NK-92 treated with Interleukin-12 subunit alpha and Interleukin-12 subunit beta, amount 100 ng/mL, for 24 hours (cell line): ENCODE measurements around the gene MAGI3.

ENCODE experiments used
- DNase-seq: peaks from one replicate; lab custom pipeline; 2025; lab: John Stamatoyannopoulos, UW

The MAGI3 gene

DNA sequence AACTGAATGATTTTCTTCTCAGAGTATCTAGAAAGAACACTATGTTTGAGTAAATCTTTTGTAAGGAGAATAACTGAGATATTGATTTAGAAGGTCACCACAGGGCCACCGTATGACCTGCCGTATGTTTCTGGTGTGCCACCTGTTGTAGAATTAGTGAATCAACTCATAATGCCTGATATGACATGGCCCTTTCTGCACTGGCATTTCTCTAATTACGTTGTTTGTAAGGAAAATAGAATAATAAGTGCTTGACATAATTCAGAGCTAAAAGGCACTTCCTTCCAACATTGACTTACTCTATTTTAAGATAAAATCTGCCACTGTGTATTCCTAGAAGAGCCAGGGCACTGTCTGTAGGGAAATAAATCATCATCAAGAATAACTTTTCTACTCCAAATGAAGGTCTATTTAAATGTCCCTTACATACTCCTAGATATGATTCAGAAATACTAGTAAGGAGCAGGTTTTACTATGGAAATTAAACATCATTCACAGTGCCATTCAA, 267.3 kb downstream of the MAGI3 start:
- DNase-seq = no peak

DNA sequence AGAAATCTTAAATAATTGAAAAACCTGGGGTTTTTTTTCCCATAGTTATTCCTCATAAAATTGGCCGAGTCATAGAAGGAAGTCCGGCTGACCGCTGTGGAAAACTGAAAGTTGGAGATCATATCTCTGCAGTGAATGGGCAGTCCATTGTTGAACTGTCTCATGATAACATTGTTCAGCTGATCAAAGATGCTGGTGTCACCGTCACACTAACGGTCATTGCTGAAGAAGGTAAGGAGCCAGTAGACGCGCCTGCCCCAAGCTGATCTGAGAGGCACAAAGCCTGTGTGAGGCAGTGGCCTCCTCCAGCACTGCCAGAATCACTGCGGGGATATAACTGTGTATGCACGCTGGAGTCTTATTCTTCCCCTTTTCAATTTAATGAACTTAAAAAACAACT, 268.7 kb downstream of the MAGI3 start:
- DNase-seq = no peak

DNA sequence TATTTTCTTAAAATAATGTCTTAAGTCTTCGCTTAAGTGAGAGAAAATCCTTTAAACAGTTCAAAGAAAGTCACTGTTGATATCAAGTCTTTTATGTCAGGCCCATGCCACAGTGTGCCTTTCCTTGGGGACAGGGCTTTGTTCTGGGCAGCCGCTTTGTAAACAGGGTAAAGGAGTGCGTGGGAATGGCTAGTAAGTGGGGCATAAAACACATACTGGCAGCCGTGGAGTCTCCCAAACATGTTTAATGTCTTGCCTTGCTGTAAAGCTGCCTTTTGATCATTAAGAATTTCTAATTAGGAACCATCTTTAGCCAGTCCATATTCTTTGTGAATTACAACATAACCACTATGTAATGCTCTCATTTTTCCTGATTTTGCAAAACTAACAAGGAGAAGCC, 269.2 kb downstream of the MAGI3 start:
- DNase-seq = no peak

GRCh38 chr1:113660088-113660487, 269.8 kb downstream of the MAGI3 start:
- DNase-seq = no peak

GRCh38 chr1:113662101-113662500, 271.8 kb downstream of the MAGI3 start:
- DNase-seq = no peak

- DNase-seq = no peak
Observed at GRCh38 chr1:113663165-113663951, 273.0 kb downstream of the MAGI3 start.

DNA sequence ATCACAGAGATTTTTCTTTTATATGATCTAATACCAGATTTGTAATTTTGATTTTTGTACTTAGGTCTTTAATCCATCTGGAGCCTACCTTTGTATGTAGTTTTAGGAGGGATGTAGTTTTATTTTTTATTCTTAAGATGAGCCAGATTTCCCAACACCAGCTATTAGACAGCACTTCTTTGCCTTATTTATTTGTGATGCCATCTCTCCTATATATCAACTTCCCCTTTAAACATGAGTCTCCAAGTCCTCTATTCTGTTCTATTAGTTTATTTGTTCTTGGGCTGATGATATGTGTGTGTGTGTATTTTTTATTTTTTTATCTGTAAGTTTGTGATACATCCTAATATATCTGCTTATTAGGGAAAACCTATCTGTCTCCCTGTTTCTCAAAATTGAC, 274.8 kb downstream of the MAGI3 start:
- DNase-seq = no peak

- DNase-seq = no peak
Observed at GRCh38 chr1:113666126-113666525, 275.8 kb downstream of the MAGI3 start.

- DNase-seq = no peak
Observed at GRCh38 chr1:113669988-113670387, 279.7 kb downstream of the MAGI3 start.

DNA sequence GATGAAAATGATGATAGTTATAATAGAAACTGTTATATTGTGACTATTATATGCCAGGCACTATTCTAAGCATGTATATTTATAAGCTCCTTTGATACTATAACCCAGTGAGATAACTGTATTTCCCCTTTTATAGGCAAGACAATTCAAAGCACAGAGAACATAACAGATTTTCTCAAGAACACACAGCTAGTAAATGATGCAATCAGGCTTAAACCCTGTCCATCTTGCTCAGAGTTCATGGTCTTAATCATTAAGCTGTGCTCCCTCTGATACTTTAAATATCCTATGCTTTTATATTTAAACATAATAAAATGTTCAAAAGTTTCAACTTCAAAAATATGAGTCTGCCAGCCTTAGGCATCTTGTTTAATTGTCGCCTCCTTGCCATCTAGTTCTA, 280.3 kb downstream of the MAGI3 start:
- no peak for DNase-seq

GRCh38 chr1:113672491-113672890, 282.2 kb downstream of the MAGI3 start:
- DNase-seq = no peak

DNA sequence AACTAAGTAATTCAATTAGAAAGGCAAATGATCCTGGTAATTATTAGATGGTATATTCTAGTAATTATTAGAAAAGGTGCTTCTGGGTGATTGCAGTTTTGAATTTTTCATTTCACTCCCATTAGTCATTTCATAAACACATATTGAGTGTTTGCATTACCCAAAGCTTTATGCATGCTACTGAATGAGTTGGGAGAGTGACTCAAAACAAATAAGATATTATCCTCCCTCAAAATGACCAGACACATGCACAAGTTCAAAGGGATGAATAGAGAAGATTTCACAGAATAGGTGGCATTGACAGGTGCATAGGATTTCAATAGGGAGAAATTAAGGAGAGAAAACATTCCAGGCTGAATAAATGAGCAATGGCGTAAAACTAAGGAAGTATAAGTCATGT, 284.3 kb downstream of the MAGI3 start:
- no peak for DNase-seq

DNA sequence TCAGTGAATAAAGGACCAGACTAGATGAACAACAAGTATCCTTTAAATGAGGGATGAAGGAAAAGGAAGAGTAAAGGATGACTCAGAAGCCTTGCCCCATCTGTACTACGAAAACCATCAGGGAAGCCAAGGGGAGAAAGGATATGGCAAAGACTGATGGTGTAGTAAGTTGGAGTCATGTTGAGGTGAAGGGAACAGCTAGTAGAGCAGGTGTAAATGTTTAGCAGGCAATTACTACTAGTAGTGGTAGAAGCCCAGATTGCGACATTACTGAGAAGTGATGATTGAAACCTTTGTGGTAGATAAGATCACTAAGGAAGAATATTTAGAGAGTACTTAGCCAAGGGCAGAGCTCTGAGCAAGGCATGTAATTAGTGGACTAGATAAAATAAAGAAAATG, 285.0 kb downstream of the MAGI3 start:
- DNase-seq = no peak

DNA sequence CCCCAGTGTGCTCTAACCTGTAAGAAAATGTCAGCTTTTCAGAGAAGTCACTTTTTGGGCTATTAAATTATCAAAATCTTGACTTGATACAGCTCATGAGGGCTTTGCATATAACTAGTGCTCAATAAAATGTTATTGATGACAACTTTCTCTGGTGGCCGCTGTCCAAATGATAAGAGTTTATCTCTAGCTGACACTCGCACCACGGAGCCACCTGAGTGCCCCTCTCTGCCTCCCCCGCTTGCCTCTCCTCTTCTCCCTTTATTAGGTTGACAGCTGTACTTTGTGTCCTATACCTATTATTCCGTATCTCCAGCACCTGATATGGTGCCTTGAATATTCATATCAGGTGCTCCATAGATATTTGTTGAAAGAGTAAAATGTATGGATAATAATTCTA, 286.2 kb downstream of the MAGI3 start:
- no peak for DNase-seq

DNA sequence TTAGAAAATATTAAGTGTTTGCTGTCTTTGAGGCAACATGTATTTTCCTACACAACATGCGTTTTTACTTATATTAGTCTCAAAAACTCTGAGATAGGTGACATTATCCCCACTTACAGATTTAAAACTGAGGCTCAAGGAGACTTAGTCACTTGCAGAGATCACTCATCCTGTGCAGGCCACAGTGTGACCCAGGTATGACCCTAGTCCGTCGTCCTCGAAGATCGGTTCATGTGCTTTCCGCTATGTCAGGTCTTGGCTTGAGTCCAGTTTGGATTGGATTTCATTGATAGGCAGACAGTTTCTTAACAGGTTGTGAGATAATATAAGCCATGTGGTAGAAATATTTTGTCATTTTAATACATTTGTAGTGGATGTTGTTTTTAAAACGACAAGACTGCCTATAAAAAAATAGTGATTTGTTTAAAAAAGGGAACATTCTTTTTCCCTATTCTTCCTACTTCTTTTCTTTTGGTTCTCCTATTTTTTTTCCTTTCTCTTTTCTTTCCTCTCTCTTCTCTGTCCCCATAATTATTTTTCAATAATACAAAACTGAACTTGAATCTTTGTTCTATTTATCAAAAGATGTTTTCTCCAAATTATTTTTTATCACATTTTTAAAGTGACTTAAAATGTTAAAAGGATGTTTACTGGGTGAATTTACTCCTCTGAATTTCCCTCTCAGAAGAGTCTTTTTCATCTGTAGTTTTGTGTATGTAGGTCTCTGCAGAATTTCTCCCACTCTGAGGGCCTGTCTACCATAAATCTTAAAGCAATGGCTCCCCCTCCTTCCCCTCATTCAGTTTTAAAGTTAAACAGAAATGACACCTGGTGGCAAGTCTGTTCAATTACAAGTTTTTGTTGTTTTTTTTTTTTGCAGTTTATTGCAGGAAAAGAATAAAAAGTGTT, 287.2 kb downstream of the MAGI3 start:
- no peak for DNase-seq

- no peak for DNase-seq
Observed at GRCh38 chr1:113678159-113678469, 287.8 kb downstream of the MAGI3 start.

DNA sequence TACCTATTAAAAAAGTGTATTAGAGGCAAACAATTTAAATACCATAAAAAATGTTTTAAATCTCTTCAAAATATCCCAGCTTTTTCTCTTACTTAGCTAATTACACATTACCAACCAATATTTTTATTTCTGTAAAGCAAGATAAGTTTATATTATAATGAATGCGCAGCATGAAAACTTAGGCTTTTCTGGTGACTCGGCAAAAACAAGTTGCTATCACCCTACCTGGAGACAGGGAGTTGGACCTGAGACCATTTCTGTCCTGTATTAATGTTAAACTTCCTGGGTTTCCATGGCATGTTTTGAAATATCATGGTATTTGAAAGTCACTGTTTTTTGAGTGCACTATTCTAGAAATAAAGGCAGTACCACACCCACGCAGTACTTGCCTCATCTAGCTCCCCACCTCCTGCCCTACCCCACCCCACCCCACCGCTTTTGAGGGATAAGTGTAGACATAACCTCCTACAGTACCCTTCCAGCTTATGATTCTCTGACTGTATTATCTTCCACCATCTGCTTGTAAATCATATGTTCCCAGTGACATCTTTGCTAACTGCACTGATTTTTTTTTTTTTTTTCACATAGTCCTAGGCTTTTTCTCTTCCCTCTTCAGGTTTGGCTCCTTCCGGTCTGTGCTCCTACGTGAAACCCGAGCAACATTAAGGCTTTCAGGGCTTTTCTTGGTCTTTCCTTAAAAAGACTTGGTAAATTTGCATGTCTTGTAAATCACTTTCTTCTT, 291.5 kb downstream of the MAGI3 start:
- no peak for DNase-seq

DNA sequence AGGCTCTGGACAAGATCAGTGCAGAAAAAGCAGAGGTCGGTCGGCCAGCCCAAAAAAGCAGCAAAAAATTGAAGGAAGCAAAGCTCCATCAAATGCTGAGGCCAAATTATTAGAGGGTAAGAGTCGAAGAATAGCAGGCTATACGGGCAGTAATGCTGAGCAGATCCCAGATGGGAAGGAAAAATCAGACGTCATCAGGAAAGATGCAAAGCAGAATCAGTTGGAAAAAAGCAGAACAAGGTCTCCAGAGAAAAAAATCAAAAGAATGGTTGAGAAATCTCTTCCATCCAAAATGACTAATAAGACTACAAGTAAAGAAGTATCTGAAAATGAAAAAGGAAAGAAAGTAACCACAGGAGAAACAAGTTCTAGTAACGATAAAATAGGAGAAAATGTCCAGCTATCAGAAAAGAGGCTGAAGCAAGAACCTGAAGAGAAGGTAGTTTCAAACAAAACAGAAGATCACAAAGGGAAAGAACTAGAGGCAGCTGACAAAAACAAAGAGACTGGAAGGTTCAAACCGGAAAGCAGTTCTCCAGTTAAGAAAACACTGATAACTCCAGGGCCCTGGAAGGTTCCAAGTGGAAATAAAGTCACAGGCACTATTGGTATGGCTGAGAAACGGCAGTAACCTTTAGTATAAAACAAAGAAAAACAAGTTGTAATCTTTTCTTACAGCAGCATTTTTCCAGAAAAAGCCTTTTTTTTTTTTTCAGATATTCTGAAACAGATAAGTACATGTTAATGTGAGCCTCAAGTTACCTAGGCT, 293.3 kb downstream of the MAGI3 start:
- DNase-seq = no peak

- no peak for DNase-seq
Observed at GRCh38 chr1:113684153-113684541, 293.8 kb downstream of the MAGI3 start.

DNA sequence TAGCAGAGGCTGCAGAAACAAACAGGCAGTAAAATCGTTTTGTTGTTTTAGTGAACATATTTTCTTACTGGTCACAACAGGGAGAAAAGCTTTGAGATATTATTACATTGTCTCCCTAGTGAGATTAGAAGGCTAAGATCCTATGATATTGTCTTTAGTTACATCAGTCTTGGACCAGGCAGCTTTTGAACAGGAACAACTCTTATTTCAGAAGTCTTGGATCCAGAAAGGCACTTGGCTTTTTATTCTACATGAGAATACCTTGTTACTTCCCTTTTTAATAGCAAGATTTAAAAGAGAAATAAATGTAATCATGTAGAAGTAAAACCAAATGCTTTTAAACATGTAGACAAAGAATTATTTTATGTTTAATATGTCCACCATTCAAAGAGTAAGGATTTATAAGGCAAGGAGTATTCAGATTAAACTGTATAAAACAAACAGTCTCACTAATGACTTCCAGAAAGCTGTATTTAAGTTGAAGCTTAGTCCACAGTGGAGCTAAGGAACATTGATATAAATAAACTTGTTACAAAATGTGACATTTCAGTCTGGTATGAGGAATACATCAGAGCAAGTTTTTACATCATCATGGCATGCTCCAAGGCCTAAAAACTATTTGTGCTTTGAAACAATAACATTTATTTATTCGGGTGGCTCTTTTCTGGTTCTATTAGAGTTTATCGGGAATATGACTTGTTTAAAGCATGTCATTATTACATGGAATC, 296.7 kb downstream of the MAGI3 start:
- DNase-seq = no peak

GRCh38 chr1:113691184-113691583, 300.9 kb downstream of the MAGI3 start:
- DNase-seq = no peak
